Measurements from ENCODE around the gene PHACTR3. TPM values are rescaled to one million over a fixed set of nuclear protein-coding genes. Genes with fewer than 3 reads are reported as not detected.

PHACTR3 gene
- polyA plus RNA-seq, 1 experiment, result not detected

DNA sequence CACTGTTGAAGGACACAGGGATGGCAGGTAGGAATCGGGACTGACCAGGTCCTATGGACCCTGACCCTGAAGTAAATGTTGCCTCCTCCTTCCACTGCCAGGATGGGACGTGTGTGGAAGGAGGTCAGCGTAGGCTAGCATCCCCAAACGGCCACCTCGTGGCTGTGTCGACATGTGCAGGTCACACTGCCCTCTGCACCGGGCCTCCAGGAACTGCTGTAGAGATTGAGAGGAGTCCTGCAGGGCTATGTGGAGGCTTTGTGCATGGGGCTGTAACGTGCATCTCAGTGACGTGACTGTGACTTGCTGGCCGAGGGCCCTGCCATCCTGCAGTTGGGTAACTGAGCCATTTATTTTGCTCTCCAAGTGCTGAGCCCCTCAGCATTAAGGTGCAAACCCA lies 149.5 kb downstream of the PHACTR3 start:
- CTCF ChIA-PET, result no interaction called here
- Histone ChIP-seq H3K9me3 (ENCODE audit: control insufficient read depth, insufficient read depth, low read length) (peaks cover 6% of the 10 kb centered on the region; the same call in 1 of the 2 replicates), H3K27ac (ENCODE audit: low read depth, low read length) (no peak overlapping the region), H3K27me3 (ENCODE audit: control insufficient read depth, insufficient read depth, low read length) (peaks cover 2% of the 10 kb centered on the region), H3K4me3 (ENCODE audit: low read depth, low read length) (no peak overlapping the region)
- POLR2A ChIA-PET, result no interaction called here
- no peak for DNase-seq (ENCODE audit: low read depth, low spot score)
- TF ChIP-seq, protein P1, sequence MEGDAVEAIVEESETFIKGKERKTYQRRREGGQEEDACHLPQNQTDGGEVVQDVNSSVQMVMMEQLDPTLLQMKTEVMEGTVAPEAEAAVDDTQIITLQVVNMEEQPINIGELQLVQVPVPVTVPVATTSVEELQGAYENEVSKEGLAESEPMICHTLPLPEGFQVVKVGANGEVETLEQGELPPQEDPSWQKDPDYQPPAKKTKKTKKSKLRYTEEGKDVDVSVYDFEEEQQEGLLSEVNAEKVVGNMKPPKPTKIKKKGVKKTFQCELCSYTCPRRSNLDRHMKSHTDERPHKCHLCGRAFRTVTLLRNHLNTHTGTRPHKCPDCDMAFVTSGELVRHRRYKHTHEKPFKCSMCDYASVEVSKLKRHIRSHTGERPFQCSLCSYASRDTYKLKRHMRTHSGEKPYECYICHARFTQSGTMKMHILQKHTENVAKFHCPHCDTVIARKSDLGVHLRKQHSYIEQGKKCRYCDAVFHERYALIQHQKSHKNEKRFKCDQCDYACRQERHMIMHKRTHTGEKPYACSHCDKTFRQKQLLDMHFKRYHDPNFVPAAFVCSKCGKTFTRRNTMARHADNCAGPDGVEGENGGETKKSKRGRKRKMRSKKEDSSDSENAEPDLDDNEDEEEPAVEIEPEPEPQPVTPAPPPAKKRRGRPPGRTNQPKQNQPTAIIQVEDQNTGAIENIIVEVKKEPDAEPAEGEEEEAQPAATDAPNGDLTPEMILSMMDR (IDR thresholded peaks at IDR 0.05; ENCODE audit: low read depth, low read length), result no peak

- ChIA-PET CTCF (no interaction called here), POLR2A (no interaction called here)
- no peak for DNase-seq (ENCODE audit: low read depth, low spot score)
- Histone ChIP-seq H3K27me3 (ENCODE audit: control insufficient read depth, insufficient read depth, low read length) (peaks cover 2% of the 10 kb centered on the region), H3K9me3 (ENCODE audit: control insufficient read depth, insufficient read depth, low read length) (peaks cover 6% of the 10 kb centered on the region; the same call in 1 of the 2 replicates), H3K27ac (ENCODE audit: low read depth, low read length) (no peak overlapping the region), H3K4me3 (ENCODE audit: low read depth, low read length) (no peak overlapping the region)
- TF ChIP-seq, protein P1 (IDR thresholded peaks at IDR 0.05; ENCODE audit: low read depth, low read length), result no peak
Observed at GRCh38 chr20:59754551-59754950, 150.2 kb downstream of the PHACTR3 start.

- Histone ChIP-seq H3K9me3 (ENCODE audit: control insufficient read depth, insufficient read depth, low read length) (peaks cover 6% of the 10 kb centered on the region), H3K27me3 (ENCODE audit: control insufficient read depth, insufficient read depth, low read length) (peaks cover 2% of the 10 kb centered on the region), H3K27ac (ENCODE audit: low read depth, low read length) (no peak overlapping the region), H3K4me3 (ENCODE audit: low read depth, low read length) (no peak overlapping the region)
- DNase-seq (ENCODE audit: low read depth, low spot score), result no peak
- TF ChIP-seq, protein P1 (IDR thresholded peaks at IDR 0.05; ENCODE audit: low read depth, low read length), result no peak
- CTCF ChIA-PET, result no interaction called here
- POLR2A ChIA-PET, result no interaction called here
Observed at GRCh38 chr20:59756241-59756640, 151.9 kb downstream of the PHACTR3 start.

DNA sequence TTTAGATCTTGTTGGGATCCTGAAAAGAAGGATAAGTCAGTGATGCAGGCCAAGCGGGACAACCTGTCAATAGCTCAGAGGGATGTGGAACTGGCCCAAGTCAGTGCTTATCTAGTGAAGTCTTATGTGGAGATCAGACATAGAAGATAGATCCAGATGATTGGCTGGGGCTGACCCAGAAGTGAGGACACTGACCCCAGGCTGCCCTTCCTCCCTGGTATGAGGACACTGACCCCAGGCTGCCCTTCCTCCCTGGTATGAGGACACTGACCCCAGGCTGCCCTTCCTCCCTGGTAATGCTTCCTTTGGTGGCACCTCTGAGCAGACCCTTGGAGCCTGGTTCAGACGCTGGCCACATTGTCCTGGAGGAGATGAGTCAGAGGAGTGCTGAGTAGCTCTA lies 159.7 kb downstream of the PHACTR3 start:
- DNase-seq (ENCODE audit: low read depth, low spot score), result no peak
- no peaks in the 10 kb centered on the region for H3K27me3 ChIP-seq (ENCODE audit: control insufficient read depth, insufficient read depth, low read length)
- ChIA-PET CTCF (no interaction called here), POLR2A (no interaction called here)
- H3K27ac ChIP-seq (ENCODE audit: low read depth, low read length), result no peak overlapping the region
- H3K4me3 ChIP-seq (ENCODE audit: low read depth, low read length), result no peak overlapping the region
- TF ChIP-seq, protein P1 (IDR thresholded peaks at IDR 0.05; ENCODE audit: low read depth, low read length), result no peak
- H3K9me3 ChIP-seq (ENCODE audit: control insufficient read depth, insufficient read depth, low read length), result peaks cover 10% of the 10 kb centered on the region

DNA sequence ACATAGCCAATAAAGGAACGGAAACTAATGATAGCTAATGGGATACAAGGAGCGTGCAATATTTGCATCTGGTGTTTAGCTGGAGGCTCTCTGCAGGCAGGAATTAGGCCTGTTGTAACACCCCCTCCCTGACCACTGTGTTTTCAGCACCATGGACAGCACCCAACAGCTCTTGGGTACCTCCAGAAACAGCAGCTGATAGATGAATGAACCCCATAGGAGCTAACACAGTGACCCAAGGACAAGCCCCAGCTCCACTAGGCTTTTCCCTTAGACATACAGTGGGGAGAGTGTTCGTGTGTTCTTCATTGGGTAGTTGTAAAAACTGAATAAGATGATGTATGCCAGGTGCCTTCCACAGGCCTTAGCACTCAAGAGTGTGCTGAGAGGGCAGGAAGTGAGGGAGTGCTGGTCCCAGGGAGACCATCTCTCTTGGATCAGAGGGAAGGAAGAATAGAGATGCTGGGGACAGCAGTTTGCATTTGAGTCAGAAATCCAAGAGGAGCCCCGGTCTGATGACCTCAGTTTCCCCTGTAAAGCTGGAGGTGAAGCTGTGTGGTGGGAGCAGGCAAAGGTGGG lies 161.3 kb downstream of the PHACTR3 start:
- H3K4me3 ChIP-seq (ENCODE audit: low read depth, low read length), result no peak overlapping the region
- ChIA-PET POLR2A (no interaction called here), CTCF (no interaction called here)
- H3K27me3 ChIP-seq (ENCODE audit: control insufficient read depth, insufficient read depth, low read length), result no peaks in the 10 kb centered on the region
- no peak for DNase-seq (ENCODE audit: low read depth, low spot score)
- H3K27ac ChIP-seq (ENCODE audit: low read depth, low read length), result no peak overlapping the region
- TF ChIP-seq, protein P1 (IDR thresholded peaks at IDR 0.05; ENCODE audit: low read depth, low read length), result no peak
- peaks cover 10% of the 10 kb centered on the region for H3K9me3 ChIP-seq (ENCODE audit: control insufficient read depth, insufficient read depth, low read length)

Data from AG04450 (cell line).